CD8-positive, alpha-beta memory T cell (primary cell): ENCODE data around the gene HOXA1. TPM values are rescaled to one million over a fixed set of nuclear protein-coding genes. Genes with fewer than 3 reads are reported as not detected.
A peak's percentile ranks its signal among the peaks of the same experiment; 100 is the strongest.

ENCODE experiments used
- CTCF ChIA-PET: fragments of 350-600 bp; sonication (Branson Sonifier 250); formaldehyde crosslinking; loops from one replicate; lab custom pipeline; 2021; ENCODE audit warnings: antibody characterized with exemption; lab: Charles Lee
- POLR2A ChIA-PET: fragments of 350-600 bp; sonication (Branson Sonifier 250); formaldehyde crosslinking; loops from one replicate; lab custom pipeline; 2021; ENCODE audit warnings: antibody characterized with exemption; lab: Charles Lee
- DNase-seq, 5 donors: peaks; one replicate each; pipeline versions ENCODE4 v3.0.0 to v3.0.0-alpha.2; 2020 to 2022; ENCODE audit warnings: mixed read lengths in 1 of 5
- H3K27ac ChIP-seq: one replicate; pipeline ENCODE4 v1.7.0; 2013; ENCODE audit warnings: low read depth, mild to moderate bottlenecking, low read length, moderate library complexity
- H3K27me3 ChIP-seq: 2 replicates; pipeline ENCODE4 v1.7.0; 2013; ENCODE audit warnings: low read length, mild to moderate bottlenecking; ENCODE audit not compliant: insufficient read depth, poor library complexity, severe bottlenecking
- H3K36me3 ChIP-seq: 2 replicates; pipeline ENCODE4 v1.7.0; 2013; ENCODE audit warnings: mild to moderate bottlenecking, low read length, moderate library complexity; ENCODE audit not compliant: insufficient read depth
- H3K4me1 ChIP-seq: 2 replicates; pipeline ENCODE4 v1.7.0; 2013; ENCODE audit warnings: mild to moderate bottlenecking, low read length, moderate library complexity; ENCODE audit not compliant: insufficient read depth
- H3K4me3 ChIP-seq: 2 replicates; pipeline ENCODE4 v1.7.0; 2013; ENCODE audit warnings: mild to moderate bottlenecking, low read length
- H3K9me3 ChIP-seq: 2 replicates; pipeline ENCODE4 v1.7.0; 2013; ENCODE audit warnings: mild to moderate bottlenecking, low read length
- H3K27ac Mint-ChIP-seq, 8 donors: one replicate each; pipeline ENCODE4 v1.8.0; 2020 to 2021; ENCODE audit warnings: mixed read lengths in 8 of 8, mild to moderate bottlenecking in 6 of 8, inconsistent platforms in 3 of 8, moderate library complexity in 3 of 8
- H3K27me3 Mint-ChIP-seq, 2 donors: one replicate each; pipeline ENCODE4 v1.8.0; 2020 to 2021; ENCODE audit warnings: mixed read lengths in 2 of 2, mild to moderate bottlenecking in 1 of 2, moderate library complexity in 1 of 2
- H3K36me3 Mint-ChIP-seq, 3 donors: one replicate each; pipeline ENCODE4 v1.8.0; 2020 to 2021; ENCODE audit warnings: mixed read lengths in 3 of 3, inconsistent platforms in 1 of 3, mild to moderate bottlenecking in 1 of 3
- H3K4me1 Mint-ChIP-seq, 3 donors: one replicate each; pipeline ENCODE4 v1.8.0; 2020 to 2021; ENCODE audit warnings: mixed read lengths in 3 of 3, inconsistent platforms in 1 of 3, mild to moderate bottlenecking in 1 of 3
- H3K4me3 Mint-ChIP-seq, 7 donors: one replicate each; pipeline ENCODE4 v1.8.0; 2020 to 2021; ENCODE audit warnings: mixed read lengths in 7 of 7, mild to moderate bottlenecking in 6 of 7, moderate library complexity in 4 of 7, inconsistent platforms in 2 of 7
- H3K9me3 Mint-ChIP-seq, 5 donors: one replicate each; pipeline ENCODE4 v1.8.0; 2020 to 2022; ENCODE audit warnings: mixed read lengths in 5 of 5, mild to moderate bottlenecking in 3 of 5, moderate library complexity in 2 of 5, inconsistent platforms in 1 of 5
- polyA plus RNA-seq: library from polyadenylated mRNA; unstranded; fragments of 300-500 nt; fragmentation: Illumina TruSeq; gene quantifications from one replicate; pipeline ENCODE4 v1.2.3, GENCODE V29; 2021
- total RNA-seq, 2 experiments: library from RNA; stranded (reverse); gene quantifications; one replicate each; pipeline ENCODE4 v1.2.3, GENCODE V29; 2021

Gene HOXA1
- total and polyA plus RNA-seq, 3 experiments from 2014 or later: 0.31 to 0.75 (median 0.38) TPM

GRCh38 chr7:27134392-27134791, 38.6 kb upstream of the HOXA1 start:
- peaks cover 6% of the 10 kb centered on the region for H3K4me1 ChIP-seq
- Mint-ChIP-seq H3K4me1 (peaks cover 0 to 3% (median 0%) of the 10 kb centered on the region in 3 donors), H3K27ac (no peak overlapping the region), H3K27me3 (peaks cover 39 to 74% of the 10 kb centered on the region in 2 donors), H3K36me3 (no peaks in the 10 kb centered on the region), H3K9me3 (no peaks in the 10 kb centered on the region), H3K4me3 (no peak overlapping the region)
- no peak overlapping the region for H3K4me3 ChIP-seq
- ChIA-PET CTCF (interaction anchor here (2.0 kb wide), 1 partner anchor 16 kb away, joined by 5 read pairs; no protein-coding TSS in a partner anchor), POLR2A (no interaction called here)
- no peak overlapping the region for H3K27ac ChIP-seq
- H3K27me3 ChIP-seq: peaks cover 23% of the 10 kb centered on the region
- no peak for DNase-seq
- H3K9me3 ChIP-seq: no peaks in the 10 kb centered on the region
- no peaks in the 10 kb centered on the region for H3K36me3 ChIP-seq

GRCh38 chr7:27133409-27134231, 37.8 kb upstream of the HOXA1 start:
- H3K27ac ChIP-seq: no peak overlapping the region
- DNase-seq: no peak
- no peaks in the 10 kb centered on the region for H3K36me3 ChIP-seq
- peaks cover 23% of the 10 kb centered on the region for H3K27me3 ChIP-seq
- H3K9me3 ChIP-seq: no peaks in the 10 kb centered on the region
- ChIA-PET CTCF (interaction anchor here (2.0 kb wide), 1 partner anchor 17 kb away, joined by 5 read pairs; no protein-coding TSS in a partner anchor), POLR2A (no interaction called here)
- H3K36me3 Mint-ChIP-seq: no peaks in the 10 kb centered on the region
- H3K4me1 ChIP-seq: peaks cover 6% of the 10 kb centered on the region
- peaks cover 0 to 3% (median 0%) of the 10 kb centered on the region in 3 donors for H3K4me1 Mint-ChIP-seq
- H3K9me3 Mint-ChIP-seq: no peaks in the 10 kb centered on the region
- peak overlapping the region in 1 of 7 donors; percentile 38 for H3K4me3 Mint-ChIP-seq
- no peak overlapping the region for H3K27ac Mint-ChIP-seq
- H3K27me3 Mint-ChIP-seq: peaks cover 43 to 77% of the 10 kb centered on the region in 2 donors
- H3K4me3 ChIP-seq: no peak overlapping the region

GRCh38 chr7:27132978-27133377, 37.2 kb upstream of the HOXA1 start:
- Histone ChIP-seq H3K36me3 (no peaks in the 10 kb centered on the region), H3K27me3 (peaks cover 23% of the 10 kb centered on the region), H3K4me3 (no peak overlapping the region), H3K9me3 (no peaks in the 10 kb centered on the region), H3K4me1 (peaks cover 6% of the 10 kb centered on the region), H3K27ac (no peak overlapping the region)
- Mint-ChIP-seq H3K36me3 (no peaks in the 10 kb centered on the region), H3K4me1 (peaks cover 0 to 3% (median 0%) of the 10 kb centered on the region in 3 donors), H3K27ac (no peak overlapping the region), H3K9me3 (no peaks in the 10 kb centered on the region), H3K4me3 (peak overlapping the region in 1 of 7 donors; percentile 38), H3K27me3 (peaks cover 44 to 82% of the 10 kb centered on the region in 2 donors)
- DNase-seq: no peak
- ChIA-PET POLR2A (no interaction called here), CTCF (interaction anchor here (2.0 to 2.8 kb wide), 2 partner anchors 18 kb away, joined by 5 to 11 read pairs; no protein-coding TSS in a partner anchor)

- H3K27ac ChIP-seq: no peak overlapping the region
- Mint-ChIP-seq H3K36me3 (no peaks in the 10 kb centered on the region), H3K27me3 (peaks cover 47 to 82% of the 10 kb centered on the region in 2 donors), H3K4me3 (peak overlapping the region in 3 of 7 donors; percentile 35 to 74 (median 45)), H3K4me1 (peaks cover 0 to 3% (median 0%) of the 10 kb centered on the region in 3 donors), H3K27ac (peak overlapping the region in 1 of 8 donors; percentile 57), H3K9me3 (no peaks in the 10 kb centered on the region)
- H3K27me3 ChIP-seq: peaks cover 17% of the 10 kb centered on the region
- CTCF ChIA-PET: interaction anchor here (2.8 kb wide), 1 partner anchor 18 kb away, joined by 11 read pairs; no protein-coding TSS in a partner anchor
- no peaks in the 10 kb centered on the region for H3K36me3 ChIP-seq
- H3K9me3 ChIP-seq: no peaks in the 10 kb centered on the region
- no peak overlapping the region for H3K4me3 ChIP-seq
- DNase-seq: no peak
- H3K4me1 ChIP-seq: peaks cover 6% of the 10 kb centered on the region
- POLR2A ChIA-PET: no interaction called here
Measured at GRCh38 chr7:27132214-27132613, 36.4 kb upstream of the HOXA1 start.

GRCh38 chr7:27131390-27131819, 35.6 kb upstream of the HOXA1 start:
- Histone ChIP-seq H3K9me3 (no peaks in the 10 kb centered on the region), H3K27ac (no peak overlapping the region), H3K4me1 (peaks cover 6% of the 10 kb centered on the region), H3K36me3 (no peaks in the 10 kb centered on the region), H3K27me3 (peaks cover 11% of the 10 kb centered on the region), H3K4me3 (peak overlapping the region; percentile 76)
- peak overlapping the region; percentile 26 to 89 (median 74) for H3K4me3 Mint-ChIP-seq
- H3K27ac Mint-ChIP-seq: peak overlapping the region in 2 of 8 donors; percentile 25 to 57
- H3K9me3 Mint-ChIP-seq: no peaks in the 10 kb centered on the region
- DNase-seq: no peak
- H3K27me3 Mint-ChIP-seq: peaks cover 47 to 82% of the 10 kb centered on the region in 2 donors
- ChIA-PET CTCF (interaction anchor here (1.4 to 2.8 kb wide), 2 partner anchors 10 to 19 kb away, joined by 5 to 11 read pairs; no protein-coding TSS in a partner anchor), POLR2A (no interaction called here)
- H3K4me1 Mint-ChIP-seq: peaks cover 0 to 3% (median 0%) of the 10 kb centered on the region in 3 donors
- no peaks in the 10 kb centered on the region for H3K36me3 Mint-ChIP-seq

GRCh38 chr7:27130540-27131389, 35.0 kb upstream of the HOXA1 start, which contains the start of gene HOXA4:
Gene HOXA4 (minus strand): TSS chr7:27130757. CDS start chr7:27130733, 24 bp downstream.
- peak within 1 kb of the TSS; percentile 68 to 89 (median 77) for H3K4me3 Mint-ChIP-seq
- CTCF ChIA-PET: interaction anchor here (1.4 to 2.8 kb wide), 2 partner anchors 11 to 20 kb away, joined by 5 to 11 read pairs; no protein-coding TSS in a partner anchor
- DNase-seq: peak; percentile 70 to 82 (median 71)
- peak within 1 kb of the TSS in 5 of 8 donors; percentile 25 to 57 (median 38) for H3K27ac Mint-ChIP-seq
- peaks cover 43 to 82% of the 10 kb centered on the region in 2 donors for H3K27me3 Mint-ChIP-seq
- Histone ChIP-seq H3K4me3 (peak within 1 kb of the TSS; percentile 76), H3K9me3 (no peaks in the 10 kb centered on the region), H3K27me3 (peaks cover 6% of the 10 kb centered on the region), H3K36me3 (no peaks in the 10 kb centered on the region), H3K4me1 (peaks cover 6% of the 10 kb centered on the region), H3K27ac (no peak within 1 kb of the TSS)
- peaks cover 0 to 3% (median 0%) of the 10 kb centered on the region in 3 donors for H3K4me1 Mint-ChIP-seq
- no peaks in the 10 kb centered on the region for H3K9me3 Mint-ChIP-seq
- no peaks in the 10 kb centered on the region for H3K36me3 Mint-ChIP-seq
- POLR2A ChIA-PET: interaction anchor here (0.6 kb wide), 1 partner anchor 274 kb away, joined by 6 read pairs; no protein-coding TSS in a partner anchor

- no peak overlapping the region for H3K27ac Mint-ChIP-seq
- no peak overlapping the region for H3K4me3 ChIP-seq
- ChIA-PET CTCF (interaction anchor here (2.8 kb wide), 1 partner anchor 21 kb away, joined by 11 read pairs; no protein-coding TSS in a partner anchor), POLR2A (no interaction called here)
- peaks cover 5% of the 10 kb centered on the region for H3K27me3 ChIP-seq
- H3K4me3 Mint-ChIP-seq: peak overlapping the region in 5 of 7 donors; percentile 46 to 71 (median 54)
- DNase-seq: peak in 1 of 5 donors; percentile 23
- peaks cover 0 to 3% (median 0%) of the 10 kb centered on the region in 3 donors for H3K4me1 Mint-ChIP-seq
- H3K4me1 ChIP-seq: peaks cover 6% of the 10 kb centered on the region
- no peak overlapping the region for H3K27ac ChIP-seq
- no peaks in the 10 kb centered on the region for H3K9me3 Mint-ChIP-seq
- no peaks in the 10 kb centered on the region for H3K36me3 Mint-ChIP-seq
- no peaks in the 10 kb centered on the region for H3K9me3 ChIP-seq
- no peaks in the 10 kb centered on the region for H3K36me3 ChIP-seq
- peaks cover 46 to 81% of the 10 kb centered on the region in 2 donors for H3K27me3 Mint-ChIP-seq
Measured at GRCh38 chr7:27129729-27130539, 34.1 kb upstream of the HOXA1 start.
